ENCODE results near the gene STRA6.
"Not testable (repeated sequence)": the region's sequence is repeated elsewhere in the genome, so short reads cannot be mapped to it uniquely, and the experiment has no call there.

STRA6 gene

GRCh38 chr15:74165461-74165860, 37.1 kb downstream of the STRA6 start:
- no peak for DNase-seq (ENCODE audit: low read depth, low spot score)
- peaks cover 5% of the 10 kb centered on the region for H3K4me1 ChIP-seq (ENCODE audit: insufficient read depth, insufficient read length)
- H3K9me3 ChIP-seq (ENCODE audit: insufficient read depth, low read length), result no peaks in the 10 kb centered on the region
- peaks cover 12% of the 10 kb centered on the region for H3K27me3 ChIP-seq (ENCODE audit: insufficient read depth, insufficient read length)
- H3K4me3 ChIP-seq (ENCODE audit: insufficient read length, low read depth), result no peak overlapping the region
- TF ChIP-seq SUZ12 (IDR thresholded peaks at IDR 0.05; ENCODE audit: extremely low read depth, insufficient read depth, insufficient read length) (no peak), ZNF274 (IDR thresholded peaks at IDR 0.05; ENCODE audit: low read depth, low read length) (no peak), YY1 (IDR thresholded peaks at IDR 0.05; ENCODE audit: insufficient read depth, insufficient read length) (no peak)
- H3K9ac ChIP-seq (ENCODE audit: insufficient read length, low read depth), result no peak overlapping the region
- H3K36me3 ChIP-seq (ENCODE audit: insufficient read depth, insufficient read length, low read length), result no peaks in the 10 kb centered on the region

DNA sequence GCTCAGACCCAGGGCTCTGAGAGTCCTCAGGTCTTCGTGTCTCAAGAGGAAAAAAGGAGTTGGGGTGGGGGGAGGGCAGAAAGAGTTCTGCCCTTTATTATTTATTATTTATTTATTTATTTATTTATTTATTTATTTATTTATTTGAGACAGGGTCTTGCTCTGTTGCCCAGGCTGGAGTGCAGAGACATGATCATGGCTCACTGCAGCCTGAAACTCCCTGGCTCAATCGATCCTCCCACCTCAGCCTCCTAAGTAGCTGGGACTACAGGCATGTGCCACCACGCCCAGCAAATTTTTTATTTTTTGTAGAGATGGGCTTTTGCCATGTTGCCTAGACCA, 40.4 kb downstream of the STRA6 start:
- not testable (repeated sequence) for H3K4me3 ChIP-seq (ENCODE audit: insufficient read length, low read depth); H3K4me1 ChIP-seq (ENCODE audit: insufficient read depth, insufficient read length); H3K27me3 ChIP-seq (ENCODE audit: insufficient read depth, insufficient read length); H3K9ac ChIP-seq (ENCODE audit: insufficient read length, low read depth); DNase-seq (ENCODE audit: low read depth, low spot score); H3K9me3 ChIP-seq (ENCODE audit: insufficient read depth, low read length); H3K36me3 ChIP-seq (ENCODE audit: insufficient read depth, insufficient read length, low read length)

DNA sequence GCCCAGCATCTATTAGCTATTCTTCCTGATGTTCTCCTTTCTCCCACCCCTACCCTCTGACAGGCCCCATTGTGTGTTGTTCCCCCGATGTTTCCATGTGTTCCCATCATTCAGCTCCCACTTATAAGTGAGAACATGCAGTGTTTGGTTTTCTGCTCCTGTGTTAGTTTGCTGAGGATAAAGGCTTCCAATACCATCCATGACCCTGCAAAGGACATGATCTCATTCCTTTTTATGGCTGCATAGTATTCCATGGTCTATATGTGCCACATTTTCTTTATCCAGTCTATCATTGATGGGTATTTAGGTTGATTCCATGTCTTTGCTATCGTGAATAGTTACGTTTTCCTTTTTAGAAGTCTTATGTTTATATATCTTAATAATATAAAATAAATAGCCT, 42.2 kb downstream of the STRA6 start:
- DNase-seq (ENCODE audit: low read depth, low spot score); H3K9ac ChIP-seq (ENCODE audit: insufficient read length, low read depth); H3K36me3 ChIP-seq (ENCODE audit: insufficient read depth, insufficient read length, low read length); H3K4me1 ChIP-seq (ENCODE audit: insufficient read depth, insufficient read length); H3K4me3 ChIP-seq (ENCODE audit: insufficient read length, low read depth); H3K9me3 ChIP-seq (ENCODE audit: insufficient read depth, low read length); H3K27me3 ChIP-seq (ENCODE audit: insufficient read depth, insufficient read length): not testable (repeated sequence)

DNA sequence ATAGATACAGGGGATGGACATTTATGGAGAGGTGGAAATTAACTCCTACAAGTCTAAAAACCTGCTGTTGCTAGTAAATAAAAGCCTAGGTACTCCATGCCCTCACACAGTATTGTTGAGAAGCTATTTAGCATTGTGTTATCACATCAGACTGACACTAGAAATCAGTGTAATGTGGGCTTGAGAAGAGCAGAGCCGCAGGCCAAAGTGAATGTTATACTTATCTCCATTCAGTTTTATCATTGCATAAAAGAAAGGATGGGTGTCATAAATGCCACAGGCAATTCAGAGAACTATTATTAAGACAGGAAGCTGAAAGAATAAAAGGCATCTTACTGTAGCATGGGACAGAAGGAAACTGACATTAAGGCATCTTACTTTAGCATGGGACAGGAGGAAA, 42.8 kb downstream of the STRA6 start:
- H3K27me3 ChIP-seq (ENCODE audit: insufficient read depth, insufficient read length), result peaks cover 8% of the 10 kb centered on the region
- H3K36me3 ChIP-seq (ENCODE audit: insufficient read depth, insufficient read length, low read length), result no peaks in the 10 kb centered on the region
- H3K4me3 ChIP-seq (ENCODE audit: insufficient read length, low read depth), result no peak overlapping the region
- H3K4me1 ChIP-seq (ENCODE audit: insufficient read depth, insufficient read length), result no peaks in the 10 kb centered on the region
- no peaks in the 10 kb centered on the region for H3K9me3 ChIP-seq (ENCODE audit: insufficient read depth, low read length)
- no peak overlapping the region for H3K9ac ChIP-seq (ENCODE audit: insufficient read length, low read depth)
- TF ChIP-seq ZNF274 (IDR thresholded peaks at IDR 0.05; ENCODE audit: low read depth, low read length) (no peak), SUZ12 (IDR thresholded peaks at IDR 0.05; ENCODE audit: extremely low read depth, insufficient read depth, insufficient read length) (no peak), YY1 (IDR thresholded peaks at IDR 0.05; ENCODE audit: insufficient read depth, insufficient read length) (no peak)
- no peak for DNase-seq (ENCODE audit: low read depth, low spot score)

DNA sequence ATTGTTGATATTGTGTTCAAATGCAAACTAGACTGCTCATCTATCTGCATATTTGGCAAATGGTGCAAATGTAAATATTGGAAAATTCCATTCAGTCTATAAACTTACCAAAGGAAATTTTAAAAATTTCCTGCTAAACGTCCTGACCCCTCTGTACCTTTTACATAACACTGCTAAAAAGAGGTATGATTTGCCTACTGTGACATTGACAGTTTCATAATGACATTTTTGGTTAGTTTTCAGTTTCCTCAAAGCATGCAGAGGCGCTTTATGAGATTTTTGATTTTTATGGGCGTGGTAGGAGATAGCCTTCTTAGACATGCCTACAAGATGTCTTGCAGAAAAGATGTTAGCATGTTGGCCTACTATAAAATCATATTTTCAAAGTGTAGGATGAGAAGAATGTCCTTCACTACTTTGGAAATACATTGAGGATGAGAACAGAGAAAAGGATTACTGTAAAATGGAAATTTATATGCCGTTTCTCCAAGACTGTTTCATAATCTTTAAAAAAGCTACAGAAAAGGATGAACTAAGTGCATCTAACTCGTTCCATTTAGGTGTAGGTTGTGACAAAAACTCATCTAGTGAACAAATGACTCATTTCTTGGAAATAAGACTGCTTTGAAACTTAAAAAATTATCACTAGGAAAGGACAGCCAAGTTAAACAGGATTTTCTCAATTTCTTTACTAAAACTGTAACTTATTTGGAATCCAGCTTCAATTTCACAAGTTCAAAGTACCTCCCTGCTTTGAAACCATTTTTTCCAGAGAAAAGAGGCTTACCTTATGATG, 43.5 kb downstream of the STRA6 start:
- Histone ChIP-seq H3K9me3 (ENCODE audit: insufficient read depth, low read length) (no peaks in the 10 kb centered on the region), H3K27me3 (ENCODE audit: insufficient read depth, insufficient read length) (peaks cover 8% of the 10 kb centered on the region), H3K4me1 (ENCODE audit: insufficient read depth, insufficient read length) (no peaks in the 10 kb centered on the region), H3K36me3 (ENCODE audit: insufficient read depth, insufficient read length, low read length) (no peaks in the 10 kb centered on the region), H3K9ac (ENCODE audit: insufficient read length, low read depth) (no peak overlapping the region), H3K4me3 (ENCODE audit: insufficient read length, low read depth) (no peak overlapping the region)
- TF ChIP-seq SUZ12 (IDR thresholded peaks at IDR 0.05; ENCODE audit: extremely low read depth, insufficient read depth, insufficient read length) (no peak), YY1 (IDR thresholded peaks at IDR 0.05; ENCODE audit: insufficient read depth, insufficient read length) (no peak), ZNF274 (IDR thresholded peaks at IDR 0.05; ENCODE audit: low read depth, low read length) (no peak)
- no peak for DNase-seq (ENCODE audit: low read depth, low spot score)

GRCh38 chr15:74157868-74158827, 44.4 kb downstream of the STRA6 start:
- no peaks in the 10 kb centered on the region for H3K9me3 ChIP-seq (ENCODE audit: insufficient read depth, low read length)
- no peaks in the 10 kb centered on the region for H3K4me1 ChIP-seq (ENCODE audit: insufficient read depth, insufficient read length)
- no peak for DNase-seq (ENCODE audit: low read depth, low spot score)
- no peak overlapping the region for H3K4me3 ChIP-seq (ENCODE audit: insufficient read length, low read depth)
- H3K27me3 ChIP-seq (ENCODE audit: insufficient read depth, insufficient read length), result peaks cover 8% of the 10 kb centered on the region
- H3K36me3 ChIP-seq (ENCODE audit: insufficient read depth, insufficient read length, low read length), result no peaks in the 10 kb centered on the region
- no peak overlapping the region for H3K9ac ChIP-seq (ENCODE audit: insufficient read length, low read depth)
- TF ChIP-seq YY1 (IDR thresholded peaks at IDR 0.05; ENCODE audit: insufficient read depth, insufficient read length), result no peak
- no peak for TF ChIP-seq SUZ12 (IDR thresholded peaks at IDR 0.05; ENCODE audit: extremely low read depth, insufficient read depth, insufficient read length)
- TF ChIP-seq ZNF274 (IDR thresholded peaks at IDR 0.05; ENCODE audit: low read depth, low read length), result no peak

GRCh38 chr15:74156678-74157411, 45.7 kb downstream of the STRA6 start:
- Histone ChIP-seq H3K4me3 (ENCODE audit: insufficient read length, low read depth) (no peak overlapping the region), H3K27me3 (ENCODE audit: insufficient read depth, insufficient read length) (peaks cover 5% of the 10 kb centered on the region), H3K9me3 (ENCODE audit: insufficient read depth, low read length) (no peaks in the 10 kb centered on the region), H3K4me1 (ENCODE audit: insufficient read depth, insufficient read length) (no peaks in the 10 kb centered on the region), H3K36me3 (ENCODE audit: insufficient read depth, insufficient read length, low read length) (no peaks in the 10 kb centered on the region), H3K9ac (ENCODE audit: insufficient read length, low read depth) (no peak overlapping the region)
- TF ChIP-seq ZNF274 (IDR thresholded peaks at IDR 0.05; ENCODE audit: low read depth, low read length) (no peak), SUZ12 (IDR thresholded peaks at IDR 0.05; ENCODE audit: extremely low read depth, insufficient read depth, insufficient read length) (no peak), YY1 (IDR thresholded peaks at IDR 0.05; ENCODE audit: insufficient read depth, insufficient read length) (no peak)
- no peak for DNase-seq (ENCODE audit: low read depth, low spot score)

Measured in NT2/D1 (cell line).